H1 (cell line): ENCODE results near the gene PDK1.

ENCODE experiments used
- CTCF ChIP-seq, 3 experiments: IDR thresholded peaks; 1 replicate in 2 of 3; 2 replicates in 1 of 3; pipeline versions ENCODE4 v1.5.1 to v1.6.1; 2011; ENCODE audit warnings: low read length in 3 of 3, mild to moderate bottlenecking in 3 of 3, inconsistent platforms in 2 of 3, low read depth in 1 of 3, moderate library complexity in 1 of 3; ENCODE audit not compliant: insufficient read depth in 1 of 3; ENCODE audit errors: control extremely low read depth in 1 of 3
- EZH2 ChIP-seq: fragments of 200-600 bp; sonication (generic); IDR thresholded peaks from 2 replicates; pipeline ENCODE4 v1.7.1; 2012; ENCODE audit warnings: low read depth, mild to moderate bottlenecking, moderate library complexity, low read length, inconsistent platforms; ENCODE audit not compliant: severe bottlenecking
- HDAC2 ChIP-seq, 2 experiments: fragments of 300-600 bp in 1 of 2; sonication (generic) in 1 of 2; IDR thresholded peaks; 2 replicates each; pipeline ENCODE4 v1.6.1; 2011 to 2012; ENCODE audit warnings: low read depth in 2 of 2, low read length in 2 of 2, mild to moderate bottlenecking in 2 of 2, moderate library complexity in 2 of 2, borderline replicate concordance in 1 of 2, inconsistent platforms in 1 of 2
- POLR2A ChIP-seq, 2 experiments: IDR thresholded peaks; 1 replicate in 1 of 2; 2 replicates in 1 of 2; pipeline ENCODE4 v1.6.1; 2011; ENCODE audit warnings: low read depth in 2 of 2, low read length in 2 of 2, mild to moderate bottlenecking in 2 of 2; ENCODE audit errors: control extremely low read depth in 1 of 2
- TCF12 ChIP-seq: IDR thresholded peaks from 2 replicates; pipeline ENCODE4 v1.6.1; 2011; ENCODE audit warnings: low read depth, mild to moderate bottlenecking, low read length

DNA sequence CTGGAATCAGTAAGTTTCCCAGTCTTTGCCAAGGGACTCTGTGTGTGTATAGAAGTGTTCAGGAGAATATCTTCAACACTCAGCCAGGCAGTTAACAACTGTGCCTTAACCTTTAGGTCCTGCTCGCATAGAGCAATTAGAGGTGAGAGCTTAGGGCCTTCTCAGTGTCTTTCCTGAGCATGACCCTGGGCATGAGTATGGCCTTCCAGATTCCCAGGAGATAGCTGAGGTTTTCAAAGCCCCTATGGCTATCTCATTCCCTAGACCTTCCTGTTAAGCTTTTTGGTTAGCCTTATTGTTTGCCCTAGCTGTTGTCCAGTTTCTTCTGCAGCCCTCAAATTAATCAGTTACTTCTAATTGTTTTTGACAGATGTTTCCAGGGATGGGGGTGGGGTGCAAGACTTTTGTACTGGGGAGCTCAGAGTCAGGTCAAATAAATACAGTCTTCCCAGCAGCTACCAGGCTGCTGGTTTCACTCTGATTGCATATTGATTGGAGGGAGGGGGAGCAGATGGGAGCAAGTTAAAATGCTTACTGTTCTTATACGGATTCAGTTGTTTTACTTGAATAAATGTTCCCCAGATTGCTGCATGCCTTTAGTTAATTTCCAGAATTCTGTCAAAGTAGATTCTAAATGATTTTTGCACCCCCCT lies 23.1 kb downstream of the PDK1 start:
- TF ChIP-seq POLR2A (IDR thresholded peaks at IDR 0.05; ENCODE audit: control extremely low read depth in 1 of 2, low read depth in 2 of 2, low read length in 2 of 2): no peak
- TF ChIP-seq HDAC2 (IDR thresholded peaks at IDR 0.05; ENCODE audit: borderline replicate concordance in 1 of 2, low read depth in 2 of 2, low read length in 2 of 2): no peak
- TF ChIP-seq TCF12: no peak
- no peak for TF ChIP-seq EZH2
- TF ChIP-seq CTCF (IDR thresholded peaks at IDR 0.05; ENCODE audit: control extremely low read depth in 1 of 3, insufficient read depth in 1 of 3, low read depth in 1 of 3, low read length in 3 of 3): no peak
